Upper lobe of left lung (tissue), 4 donors: Measurements from ENCODE around the gene VAV3.

Experiments used
- EP300 ChIP-seq, 4 donors: sonication (generic); formaldehyde crosslinking; IDR thresholded peaks; one replicate each; pipeline ENCODE4 v1.5.1; 2017; ENCODE audit warnings: antibody characterized with exemption in 4 of 4, control low read depth in 2 of 4
- POLR2A ChIP-seq, 4 donors: fragments of 450-650 bp; IDR thresholded peaks; one replicate each; pipeline ENCODE4 v1.5.1; 2016 to 2017; ENCODE audit warnings: antibody characterized with exemption in 4 of 4, mild to moderate bottlenecking in 2 of 4
- POLR2AphosphoS5 ChIP-seq, 2 donors: sonication (generic); formaldehyde crosslinking; IDR thresholded peaks; one replicate each; pipeline ENCODE4 v1.5.1; 2017; ENCODE audit warnings: antibody characterized with exemption in 2 of 2
- TF ChIP-seq, protein P1 (sequence below), 6 experiments: fragments of 450-650 bp in 4 of 6; fragments of 200-600 bp in 2 of 6; sonication (generic) in 2 of 6; IDR thresholded peaks; one replicate each; pipeline ENCODE4 v1.5.1; 2016 to 2019; ENCODE audit warnings: antibody characterized with exemption in 6 of 6

DNA sequence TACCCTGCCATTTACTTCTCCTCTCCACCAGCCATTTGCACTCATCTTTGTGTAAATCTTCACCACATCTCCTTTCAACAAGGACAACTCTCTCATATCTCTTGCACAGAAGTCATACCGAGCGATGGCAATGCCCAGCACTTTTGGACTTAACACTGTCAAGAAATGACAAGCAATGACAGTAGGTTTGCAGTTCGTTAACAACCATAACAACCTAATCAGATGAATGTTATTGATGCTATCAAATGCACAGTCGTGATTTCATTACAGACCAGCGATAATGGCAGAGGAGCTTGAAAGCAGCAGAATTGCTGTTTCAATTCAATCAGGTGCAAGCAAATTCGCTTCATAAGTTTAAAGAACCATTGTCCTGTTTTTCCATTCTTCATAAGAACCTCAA lies 390.9 kb downstream of the VAV3 start:
- TF ChIP-seq, protein P1, sequence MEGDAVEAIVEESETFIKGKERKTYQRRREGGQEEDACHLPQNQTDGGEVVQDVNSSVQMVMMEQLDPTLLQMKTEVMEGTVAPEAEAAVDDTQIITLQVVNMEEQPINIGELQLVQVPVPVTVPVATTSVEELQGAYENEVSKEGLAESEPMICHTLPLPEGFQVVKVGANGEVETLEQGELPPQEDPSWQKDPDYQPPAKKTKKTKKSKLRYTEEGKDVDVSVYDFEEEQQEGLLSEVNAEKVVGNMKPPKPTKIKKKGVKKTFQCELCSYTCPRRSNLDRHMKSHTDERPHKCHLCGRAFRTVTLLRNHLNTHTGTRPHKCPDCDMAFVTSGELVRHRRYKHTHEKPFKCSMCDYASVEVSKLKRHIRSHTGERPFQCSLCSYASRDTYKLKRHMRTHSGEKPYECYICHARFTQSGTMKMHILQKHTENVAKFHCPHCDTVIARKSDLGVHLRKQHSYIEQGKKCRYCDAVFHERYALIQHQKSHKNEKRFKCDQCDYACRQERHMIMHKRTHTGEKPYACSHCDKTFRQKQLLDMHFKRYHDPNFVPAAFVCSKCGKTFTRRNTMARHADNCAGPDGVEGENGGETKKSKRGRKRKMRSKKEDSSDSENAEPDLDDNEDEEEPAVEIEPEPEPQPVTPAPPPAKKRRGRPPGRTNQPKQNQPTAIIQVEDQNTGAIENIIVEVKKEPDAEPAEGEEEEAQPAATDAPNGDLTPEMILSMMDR (IDR thresholded peaks at IDR 0.05), result no peak
- TF ChIP-seq POLR2AphosphoS5 (IDR thresholded peaks at IDR 0.05) (no peak), EP300 (IDR thresholded peaks at IDR 0.05) (no peak), POLR2A (IDR thresholded peaks at IDR 0.05) (no peak)
